22Rv1 (cell line): Measurements from ENCODE around the gene DZIP1L.

ENCODE experiments used
- ZFX ChIP-seq: fragments of 450-650 bp; IDR thresholded peaks from 2 replicates; pipeline ENCODE4 v1.6.1; 2017; ENCODE audit warnings: antibody characterized with exemption, borderline replicate concordance
- TF ChIP-seq, protein P1 (sequence below): fragments of 450-650 bp; IDR thresholded peaks from 2 replicates; pipeline ENCODE4 v1.5.1; 2017; ENCODE audit warnings: mild to moderate bottlenecking

GRCh38 chr3:138072796-138073195, 42.6 kb downstream of the DZIP1L start:
- TF ChIP-seq, protein P1, sequence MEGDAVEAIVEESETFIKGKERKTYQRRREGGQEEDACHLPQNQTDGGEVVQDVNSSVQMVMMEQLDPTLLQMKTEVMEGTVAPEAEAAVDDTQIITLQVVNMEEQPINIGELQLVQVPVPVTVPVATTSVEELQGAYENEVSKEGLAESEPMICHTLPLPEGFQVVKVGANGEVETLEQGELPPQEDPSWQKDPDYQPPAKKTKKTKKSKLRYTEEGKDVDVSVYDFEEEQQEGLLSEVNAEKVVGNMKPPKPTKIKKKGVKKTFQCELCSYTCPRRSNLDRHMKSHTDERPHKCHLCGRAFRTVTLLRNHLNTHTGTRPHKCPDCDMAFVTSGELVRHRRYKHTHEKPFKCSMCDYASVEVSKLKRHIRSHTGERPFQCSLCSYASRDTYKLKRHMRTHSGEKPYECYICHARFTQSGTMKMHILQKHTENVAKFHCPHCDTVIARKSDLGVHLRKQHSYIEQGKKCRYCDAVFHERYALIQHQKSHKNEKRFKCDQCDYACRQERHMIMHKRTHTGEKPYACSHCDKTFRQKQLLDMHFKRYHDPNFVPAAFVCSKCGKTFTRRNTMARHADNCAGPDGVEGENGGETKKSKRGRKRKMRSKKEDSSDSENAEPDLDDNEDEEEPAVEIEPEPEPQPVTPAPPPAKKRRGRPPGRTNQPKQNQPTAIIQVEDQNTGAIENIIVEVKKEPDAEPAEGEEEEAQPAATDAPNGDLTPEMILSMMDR: no peak
- no peak for TF ChIP-seq ZFX
